Stimulated activated CD4-positive, alpha-beta T cell treated with anti-CD3 and anti-CD28 coated beads, Interleukin-15, amount 100 ng/mL, for 48 hours (primary cell): Measurements from ENCODE around the gene NEURL2.
A peak's percentile ranks its signal among the peaks of the same experiment; 100 is the strongest.

ENCODE experiments used
- DNase-seq, 2 donors: peaks; one replicate each; pipeline ENCODE4 v3.0.0-alpha.2; 2020; ENCODE audit warnings: low read depth in 2 of 2

Gene NEURL2

GRCh38 chr20:45872626-45873025, 18.4 kb downstream of the NEURL2 start:
- DNase-seq, result no peak

- no peak for DNase-seq
These were observed 23.2 kb downstream of the NEURL2 start for GRCh38 chr20:45867819-45868176.

- no peak for DNase-seq
These were observed 23.7 kb downstream of the NEURL2 start for GRCh38 chr20:45867136-45867818.

- DNase-seq, result no peak
These were observed 24.6 kb downstream of the NEURL2 start for GRCh38 chr20:45866454-45866853.

GRCh38 chr20:45863543-45864470, 27.2 kb downstream of the NEURL2 start:
- DNase-seq, result no peak

GRCh38 chr20:45861221-45862075, 29.6 kb downstream of the NEURL2 start:
- DNase-seq, result no peak

GRCh38 chr20:45860560-45861220, 30.3 kb downstream of the NEURL2 start:
- no peak for DNase-seq

GRCh38 chr20:45859916-45860315, 31.1 kb downstream of the NEURL2 start:
- no peak for DNase-seq

GRCh38 chr20:45857882-45858216, 33.2 kb downstream of the NEURL2 start:
- DNase-seq, result peak; percentile 31 to 40

- DNase-seq, result peak; percentile 90 to 94
These were observed 33.7 kb downstream of the NEURL2 start, which contains the start of the genes ACOT8 and ZSWIM3 for GRCh38 chr20:45857114-45857881. TSS of gene ACOT8 (minus strand) at chr20:45857392. CDS start at chr20:45857315, 77 bp downstream. TSS of gene ZSWIM3 (plus strand) at chr20:45857614. CDS start at chr20:45857826, 212 bp downstream.

GRCh38 chr20:45853484-45853883, 37.5 kb downstream of the NEURL2 start:
- DNase-seq, result no peak

- no peak for DNase-seq
These were observed 38.7 kb downstream of the NEURL2 start for GRCh38 chr20:45852326-45852725.

GRCh38 chr20:45851501-45851900, 39.5 kb downstream of the NEURL2 start:
- DNase-seq, result no peak

- no peak for DNase-seq
These were observed 40.1 kb downstream of the NEURL2 start for GRCh38 chr20:45850926-45851325.

- DNase-seq, result no peak
These were observed 40.8 kb downstream of the NEURL2 start for GRCh38 chr20:45850238-45850637.

- DNase-seq, result no peak
These were observed 41.9 kb downstream of the NEURL2 start for GRCh38 chr20:45848969-45849582.

- DNase-seq, result no peak
These were observed 42.6 kb downstream of the NEURL2 start for GRCh38 chr20:45848421-45848820.

GRCh38 chr20:45845452-45845851, 45.6 kb downstream of the NEURL2 start:
- DNase-seq, result no peak

GRCh38 chr20:45843506-45843905, 47.5 kb downstream of the NEURL2 start:
- no peak for DNase-seq

- no peak for DNase-seq
These were observed 48.7 kb downstream of the NEURL2 start for GRCh38 chr20:45842169-45842812.
